ENCODE measurements around the gene IGF2BP2. TPM values are rescaled to one million over a fixed set of nuclear protein-coding genes. Genes with fewer than 3 reads are reported as not detected.

Gene IGF2BP2
- polyA plus RNA-seq, 2 of the 4 experiments (the other 2 are of a cell fraction): 2.2 to 6.1 TPM

- no peak for TF ChIP-seq REST (IDR thresholded peaks at IDR 0.05)
- TF ChIP-seq E2F6 (IDR thresholded peaks at IDR 0.05; ENCODE audit: borderline replicate concordance, low read depth): no peak
Observed at GRCh38 chr3:185779461-185779860, 45.4 kb downstream of the IGF2BP2 start (continued).

GRCh38 chr3:185778821-185779220, 46.0 kb downstream of the IGF2BP2 start:
- CTCF ChIA-PET: interaction anchor here (0.8 to 4.4 kb wide), 5 partner anchors 9 to 165 kb away, joined by 3 to 26 read pairs (median 4); no protein-coding TSS in a partner anchor
- FAIRE-seq: no peak
- 95% methylated on average over 1 of the region's 1 CpG for WGBS (ENCODE audit: missing lambda C conversion rate)
- no peak overlapping the region for H3K4me3 ChIP-seq
- H3K4me2 ChIP-seq: no peak overlapping the region
- peaks cover 6% of the 10 kb centered on the region; the same call in 1 of the 3 replicates for H3K4me1 ChIP-seq
- no peak for ATAC-seq
- no peak for DNase-seq (ENCODE audit: low read depth in 1 of 2, low spot score in 1 of 2)
- no peak overlapping the region for H3K27ac ChIP-seq
- TF ChIP-seq FOXS1 (CRISPR knock-in tag; IDR thresholded peaks at IDR 0.05) (no peak), HOXB13 (CRISPR knock-in tag; IDR thresholded peaks at IDR 0.05; ENCODE audit: low read depth) (no peak)
- no peaks in the 10 kb centered on the region for H3K9me3 ChIP-seq
- POLR2A ChIA-PET: interaction anchor here (0.6 kb wide), 1 partner anchor 101 kb away, joined by 3 read pairs; no protein-coding TSS in a partner anchor

- H3K4me2 ChIP-seq: no peak overlapping the region
- CTCF ChIA-PET: interaction anchor here (0.7 to 4.4 kb wide), 4 partner anchors 9 to 116 kb away, joined by 3 to 26 read pairs (median 6); no protein-coding TSS in a partner anchor
- TF ChIP-seq HDAC2 (IDR thresholded peaks at IDR 0.05): no peak
- TF ChIP-seq HES2 (IDR thresholded peaks at IDR 0.05): no peak
- no peak for TF ChIP-seq REST (IDR thresholded peaks at IDR 0.05)
- no peak for TF ChIP-seq RCOR1 (IDR thresholded peaks at IDR 0.05; ENCODE audit: low read depth, low read length)
- TF ChIP-seq E2F6 (IDR thresholded peaks at IDR 0.05; ENCODE audit: borderline replicate concordance, low read depth): no peak
- no peak for TF ChIP-seq ATOH8 (CRISPR knock-in tag; IDR thresholded peaks at IDR 0.05; ENCODE audit: low read depth)
- TF ChIP-seq TFCP2L1 (CRISPR knock-in tag; IDR thresholded peaks at IDR 0.05): no peak
- TF ChIP-seq NPAS2 (CRISPR knock-in tag; IDR thresholded peaks at IDR 0.05; ENCODE audit: borderline replicate concordance): no peak
- TF ChIP-seq USF2 (IDR thresholded peaks at IDR 0.05): no peak
- TF ChIP-seq CEBPB (IDR thresholded peaks at IDR 0.05): no peak
- no peak for TF ChIP-seq NFE2L2 (conservative IDR thresholded peaks at IDR 0.05; ENCODE audit: low read length)
- ATAC-seq: no peak
- no peak for DNase-seq (ENCODE audit: low read depth in 1 of 2, low spot score in 1 of 2)
- H3K27ac ChIP-seq: no peak overlapping the region
- WGBS (ENCODE audit: missing lambda C conversion rate): 91% methylated on average over 4 of the region's 4 CpGs
- H3K9me3 ChIP-seq: no peaks in the 10 kb centered on the region
- peaks cover 6% of the 10 kb centered on the region; the same call in 1 of the 3 replicates for H3K4me1 ChIP-seq
- POLR2A ChIA-PET: no interaction called here
- FAIRE-seq: no peak
- H3K4me3 ChIP-seq: no peak overlapping the region
Observed at GRCh38 chr3:185778094-185778493, 46.7 kb downstream of the IGF2BP2 start.

Data from A549 (cell line).